K562 (cell line): ENCODE data around the gene FKBP9.

Experiments used
- ARID3A ChIP-seq: IDR thresholded peaks from 2 replicates; pipeline ENCODE4 v1.6.1; 2012; ENCODE audit warnings: low read depth, low read length, improper control_type of control experiment, borderline replicate concordance
- CCAR2 ChIP-seq: fragments of 200-400 bp; formaldehyde crosslinking; IDR thresholded peaks from 2 replicates; pipeline ENCODE4 v1.6.1; 2017; ENCODE audit warnings: mild to moderate bottlenecking, low read depth, low read length
- CTCF ChIP-seq, 3 experiments: IDR thresholded peaks in 2 of 3; conservative IDR thresholded peaks in 1 of 3; 2 replicates each; pipeline ENCODE4 v1.5.1; 2011 to 2012; ENCODE audit warnings: low read length in 3 of 3, mild to moderate bottlenecking in 3 of 3, control low read depth in 2 of 3, improper control_type of control experiment in 1 of 3, inconsistent platforms in 1 of 3, low read depth in 1 of 3, mixed read lengths in 1 of 3, moderate library complexity in 1 of 3; ENCODE audit not compliant: insufficient read depth in 2 of 3
- GATAD2A ChIP-seq: fragments of 450-650 bp; IDR thresholded peaks from 2 replicates; pipeline ENCODE4 v1.6.1; 2017
- GATAD2B ChIP-seq: fragments of 450-650 bp; IDR thresholded peaks from 2 replicates; pipeline ENCODE4 v1.6.1; 2017; ENCODE audit warnings: mild to moderate bottlenecking, borderline replicate concordance
- MYC ChIP-seq, 2 experiments: fragments of 250-450 bp in 1 of 2; sonication (Bioruptor Pico) in 1 of 2; IDR thresholded peaks; 2 replicates each; pipeline versions ENCODE4 v1.5.1 to v1.6.1; 2012 to 2021; ENCODE audit warnings: low read depth in 2 of 2, borderline replicate concordance in 1 of 2, improper control_type of control experiment in 1 of 2, low read length in 1 of 2, mild to moderate bottlenecking in 1 of 2, moderate library complexity in 1 of 2
- POLR2AphosphoS5 ChIP-seq: IDR thresholded peaks from 2 replicates; pipeline ENCODE4 v1.6.1; 2011; ENCODE audit warnings: mild to moderate bottlenecking, low read depth, low read length, moderate library complexity; ENCODE audit not compliant: control insufficient read depth, insufficient read depth
- SOX6 ChIP-seq: fragments of 450-650 bp; IDR thresholded peaks from 2 replicates; pipeline ENCODE4 v1.6.1; 2014; ENCODE audit warnings: mild to moderate bottlenecking
- ZNF431 ChIP-seq: sonication (generic); formaldehyde crosslinking; IDR thresholded peaks from 2 replicates; pipeline ENCODE4 v1.8.0; 2022; ENCODE audit warnings: mild to moderate bottlenecking, missing genetic modification reagents
- ZNF589 ChIP-seq: fragments of 200-800 bp; sonication (Bioruptor generic); IDR thresholded peaks from 2 replicates; pipeline ENCODE4 v1.6.1; 2016; ENCODE audit warnings: low read depth, missing genetic modification characterization, missing compliant biosample characterization

- TF ChIP-seq ZNF431 (no peak), GATAD2A (no peak), CCAR2 (no peak), SOX6 (no peak), POLR2AphosphoS5 (no peak), CTCF (IDR thresholded peaks at IDR 0.05 in 2 of 3, conservative IDR thresholded peaks at IDR 0.05 in 1 of 3; ENCODE audit: insufficient read depth in 2 of 3, low read depth in 1 of 3, low read length in 3 of 3) (no peak), MYC (IDR thresholded peaks at IDR 0.05; ENCODE audit: low read depth, low read length) (no peak), MYC (CRISPR knock-in tag; IDR thresholded peaks at IDR 0.05; ENCODE audit: borderline replicate concordance, low read depth) (no peak), ZNF589 (CRISPR knock-in tag) (no peak), GATAD2B (no peak), ARID3A (no peak)
Measured at GRCh38 chr7:32929430-32930143, 27.7 kb upstream of the FKBP9 start.
